Fibroblast of skin of left quadriceps (primary cell): ENCODE data around the gene MRAS.
"Not testable (repeated sequence)": the region's sequence is repeated elsewhere in the genome, so short reads cannot be mapped to it uniquely, and the experiment has no call there.

Experiments
- DNase-seq, 2 experiments: peaks; one replicate each; pipeline ENCODE4 v3.0.0-alpha.2; 2013; ENCODE audit warnings: low read depth in 2 of 2

Gene MRAS

GRCh38 chr3:138418601-138419206 is 70.3 kb downstream of the MRAS start:
- no peak for DNase-seq

GRCh38 chr3:138423316-138423715 is 74.9 kb downstream of the MRAS start:
- DNase-seq, result no peak

DNA sequence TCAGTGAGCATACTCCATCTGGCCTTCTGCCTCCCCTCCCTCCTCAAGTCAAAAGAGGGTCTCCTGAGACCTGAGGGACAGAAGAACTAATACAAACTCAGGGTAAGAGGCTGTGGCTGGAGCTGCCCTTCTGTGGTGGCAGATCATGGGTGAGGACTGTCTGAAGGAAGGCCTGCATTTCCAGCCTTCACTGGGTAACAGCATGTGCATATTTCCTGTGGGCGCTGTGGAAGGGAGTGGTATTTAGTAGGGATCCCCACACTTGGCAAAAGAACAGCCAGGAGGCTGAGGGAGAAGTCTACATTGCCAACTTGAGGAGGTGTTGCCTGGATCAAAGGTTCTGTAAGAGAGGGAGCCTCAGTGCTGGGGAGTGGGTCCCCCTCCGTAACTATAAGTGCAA is 75.9 kb downstream of the MRAS start:
- DNase-seq, result no peak

DNA sequence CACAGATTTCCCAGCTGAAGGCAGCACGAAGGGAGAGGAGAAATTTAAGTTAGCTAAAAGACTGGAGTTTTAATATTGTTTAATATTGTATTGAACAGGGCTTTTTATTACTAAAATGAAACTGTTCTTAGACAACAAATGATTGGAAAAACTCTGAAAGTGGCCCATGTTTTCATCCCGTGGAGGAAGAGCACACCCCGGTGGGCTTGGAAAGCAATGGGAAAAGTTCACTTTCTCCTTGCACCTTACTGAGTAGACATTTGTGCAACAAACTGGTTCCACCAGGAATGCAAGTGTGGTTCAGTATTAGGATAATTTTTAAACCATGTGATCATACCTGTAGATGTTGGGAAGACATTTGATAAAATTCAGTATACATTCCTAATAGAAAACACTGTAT is 77.8 kb downstream of the MRAS start:
- no peak for DNase-seq

DNA sequence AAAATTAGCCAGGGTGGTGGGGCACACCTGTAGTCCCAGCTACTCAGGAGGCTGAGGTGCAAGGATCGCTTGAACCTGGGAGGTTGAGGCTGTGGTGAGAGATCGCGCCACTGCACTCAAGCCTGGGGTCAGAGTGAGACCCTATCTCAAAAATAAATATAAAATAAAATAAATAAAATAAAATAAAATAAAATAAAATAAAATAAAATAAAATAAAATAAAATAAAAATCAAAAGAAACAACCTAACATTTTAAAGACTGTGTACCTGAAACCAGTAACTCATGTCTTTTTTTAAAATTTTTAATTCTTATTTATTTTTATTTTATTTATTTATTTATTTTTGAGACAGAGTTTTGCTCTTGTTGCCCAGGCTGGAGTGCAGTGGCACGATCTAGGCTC is 78.4 kb downstream of the MRAS start:
- DNase-seq, result not testable (repeated sequence)

DNA sequence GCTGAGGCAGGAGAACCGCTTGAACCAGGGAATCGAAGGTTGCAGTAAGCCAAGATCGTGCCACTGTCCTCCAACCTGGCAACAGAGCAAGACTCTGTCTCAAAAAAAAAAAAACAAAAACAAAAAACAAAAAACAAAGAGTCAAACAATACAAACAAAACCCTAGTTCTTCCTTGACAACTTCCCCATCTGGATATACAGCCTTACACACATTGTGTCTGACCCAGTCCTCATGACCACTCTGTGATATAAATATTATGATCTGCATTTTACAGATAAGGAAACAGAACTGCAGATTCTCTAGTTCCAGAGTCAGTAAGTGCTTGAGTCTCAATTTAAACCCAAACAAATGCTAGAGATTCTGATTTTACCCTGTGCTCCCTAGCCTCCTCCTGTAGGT is 81.3 kb downstream of the MRAS start:
- no peak for DNase-seq

DNA sequence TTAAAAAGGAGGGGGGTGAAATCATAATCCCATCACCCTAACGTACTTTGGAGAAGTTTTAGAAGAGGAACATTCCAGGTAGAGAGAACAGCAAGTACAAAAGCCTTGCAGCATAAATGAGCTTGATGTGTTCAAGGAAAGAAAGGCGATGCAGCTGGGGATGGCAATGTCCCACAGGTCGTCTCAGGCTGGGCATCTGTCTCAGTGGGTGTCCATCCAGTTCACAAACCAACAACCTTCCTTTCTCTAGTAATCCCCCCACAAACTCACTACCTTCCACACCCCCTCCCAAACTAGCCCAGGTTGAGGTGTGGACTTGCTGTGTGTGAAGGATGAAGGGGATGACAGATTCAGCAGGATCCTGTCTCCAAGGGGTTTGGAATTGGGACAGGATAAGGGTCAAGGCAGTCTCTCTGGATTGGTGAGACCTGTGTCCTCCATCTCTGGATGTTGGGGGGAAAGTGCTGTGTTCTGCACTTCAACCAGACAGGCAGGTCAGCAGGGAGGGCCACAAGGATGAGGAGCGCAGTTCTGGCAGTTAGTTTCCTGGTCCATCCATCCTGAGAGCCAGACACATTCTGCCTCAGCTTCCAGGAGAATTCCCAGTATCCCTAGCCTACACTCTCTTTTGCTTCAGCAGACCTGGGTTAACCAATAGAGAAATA is 84.3 kb downstream of the MRAS start:
- no peak for DNase-seq

- no peak for DNase-seq
Observed at GRCh38 chr3:138433892-138434275, 85.5 kb downstream of the MRAS start.

GRCh38 chr3:138434276-138434874 is 86.0 kb downstream of the MRAS start, which contains the start of gene ESYT3:
Gene ESYT3 (plus strand): TSS chr3:138434616. CDS start chr3:138434799, 183 bp downstream.
- no peak for DNase-seq

DNA sequence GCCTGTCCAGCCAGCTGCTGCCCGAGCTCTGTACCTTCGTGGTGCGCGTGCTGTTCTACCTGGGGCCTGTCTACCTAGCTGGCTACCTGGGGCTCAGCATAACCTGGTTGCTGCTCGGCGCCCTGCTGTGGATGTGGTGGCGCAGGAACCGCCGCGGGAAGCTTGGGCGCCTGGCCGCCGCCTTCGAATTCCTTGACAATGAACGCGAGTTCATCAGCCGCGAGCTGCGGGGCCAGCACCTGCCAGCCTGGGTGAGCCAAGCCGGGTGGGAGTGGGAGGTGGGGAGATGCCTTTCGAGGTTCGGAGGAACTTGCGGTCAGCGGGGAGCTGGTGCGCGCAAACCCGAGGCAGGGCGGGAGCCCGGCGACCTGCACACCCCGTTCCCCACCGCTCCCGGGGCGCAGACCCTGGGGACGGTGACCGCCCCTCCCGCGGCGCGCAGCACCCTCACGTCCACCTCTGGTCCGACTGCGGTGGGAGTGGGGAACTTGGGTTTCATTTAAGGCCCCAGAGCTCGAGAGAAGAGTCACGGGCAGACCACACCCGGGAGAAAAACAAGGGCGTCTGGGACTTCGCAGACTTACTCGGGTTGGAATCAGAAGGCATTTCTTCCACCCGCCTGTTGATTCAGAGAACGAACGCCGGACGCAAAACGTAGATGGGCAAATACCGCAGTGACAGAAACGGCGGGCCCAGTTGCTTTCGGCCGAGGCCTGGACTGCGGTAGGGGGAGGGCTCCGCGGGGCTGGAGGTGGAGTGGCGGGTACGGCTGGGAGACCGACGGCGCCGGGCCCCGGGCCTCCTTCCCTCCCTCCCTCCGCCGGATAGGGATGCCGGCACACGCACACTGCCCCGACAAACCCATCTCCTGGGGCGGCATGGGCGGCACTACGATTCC is 86.7 kb downstream of the MRAS start:
- no peak for DNase-seq

DNA sequence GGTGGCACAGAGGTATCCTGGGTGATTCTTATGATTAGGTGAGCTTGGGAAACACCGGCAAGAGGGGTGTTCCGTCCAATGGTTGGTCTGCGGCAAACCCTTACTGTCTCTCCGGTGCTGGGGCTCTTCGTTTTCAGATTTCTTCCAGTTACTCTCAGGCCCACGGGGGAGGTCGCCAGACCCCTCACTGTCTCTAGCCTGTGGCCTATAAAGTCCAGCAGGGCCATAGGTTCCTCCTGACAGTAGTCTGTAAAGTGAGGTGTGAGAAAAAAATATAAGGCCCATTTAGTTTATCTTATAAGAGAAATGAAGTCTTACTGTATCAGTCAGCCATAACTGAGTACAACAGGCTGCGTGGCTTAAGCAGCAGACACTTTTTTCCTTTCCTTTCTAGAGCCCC is 87.5 kb downstream of the MRAS start:
- DNase-seq, result no peak

DNA sequence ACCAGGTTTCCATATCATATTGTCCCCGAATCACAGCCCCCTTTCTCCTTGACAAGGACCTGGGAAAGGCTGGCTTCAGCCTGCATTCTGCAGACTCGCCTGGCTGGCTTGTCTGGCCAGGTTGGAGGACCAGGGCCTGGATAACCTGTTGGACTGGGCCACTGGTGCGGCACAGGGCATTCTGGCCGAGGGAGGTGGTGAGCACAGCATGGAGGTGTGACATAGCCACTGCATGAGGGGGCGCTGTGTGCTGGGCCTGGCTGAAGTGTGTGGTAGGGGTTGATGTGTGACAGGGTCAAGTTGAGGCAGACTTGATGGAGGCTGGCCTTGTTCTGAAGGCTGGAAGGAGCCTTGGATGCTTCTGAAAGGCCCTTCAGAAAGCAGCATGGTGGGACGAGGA is 88.9 kb downstream of the MRAS start:
- DNase-seq, result no peak

DNA sequence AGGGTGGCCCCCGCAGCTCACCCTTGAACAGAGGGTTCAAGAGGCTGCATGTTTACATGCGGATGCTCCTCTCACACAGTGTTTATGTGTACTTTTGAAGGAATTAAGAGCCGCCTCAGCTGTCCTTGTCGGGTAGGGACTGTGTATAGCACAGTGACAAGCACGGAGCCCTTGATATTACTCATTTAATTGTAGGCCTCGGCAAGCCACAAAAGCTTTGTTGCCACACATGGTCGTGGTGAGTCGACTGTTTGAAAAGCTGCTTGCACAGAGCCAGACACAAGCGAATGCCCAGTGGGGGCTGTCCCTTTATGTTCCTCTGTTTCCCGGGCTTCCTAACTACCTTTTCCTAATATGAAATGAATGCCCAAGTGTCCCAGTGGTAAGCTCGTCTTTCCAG is 90.5 kb downstream of the MRAS start:
- DNase-seq, result no peak

- DNase-seq, result no peak
Observed at GRCh38 chr3:138439646-138440045, 91.3 kb downstream of the MRAS start.

- no peak for DNase-seq
Observed at GRCh38 chr3:138440121-138440521, 91.7 kb downstream of the MRAS start.

- no peak for DNase-seq
Observed at GRCh38 chr3:138440596-138440995, 92.2 kb downstream of the MRAS start.

DNA sequence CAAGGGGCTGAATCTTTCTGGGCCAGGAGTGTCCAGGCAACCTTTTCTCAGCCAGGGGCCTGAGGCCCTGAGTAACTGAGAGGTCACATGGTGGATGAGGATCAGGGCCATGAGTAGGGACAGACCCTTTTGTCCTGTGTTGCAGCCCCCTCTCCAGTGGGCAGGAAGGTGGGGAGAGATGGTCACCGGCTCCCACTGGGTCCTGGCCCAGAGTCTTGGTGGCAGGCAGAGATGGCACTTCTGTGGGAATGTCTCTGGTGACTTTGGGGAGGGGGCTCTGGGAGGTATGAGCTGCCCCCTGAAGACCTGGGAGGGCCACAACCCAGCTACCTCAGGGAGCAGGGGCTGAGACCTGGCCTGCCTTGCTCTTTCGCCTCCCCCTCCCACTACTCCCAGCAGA is 92.9 kb downstream of the MRAS start:
- no peak for DNase-seq

DNA sequence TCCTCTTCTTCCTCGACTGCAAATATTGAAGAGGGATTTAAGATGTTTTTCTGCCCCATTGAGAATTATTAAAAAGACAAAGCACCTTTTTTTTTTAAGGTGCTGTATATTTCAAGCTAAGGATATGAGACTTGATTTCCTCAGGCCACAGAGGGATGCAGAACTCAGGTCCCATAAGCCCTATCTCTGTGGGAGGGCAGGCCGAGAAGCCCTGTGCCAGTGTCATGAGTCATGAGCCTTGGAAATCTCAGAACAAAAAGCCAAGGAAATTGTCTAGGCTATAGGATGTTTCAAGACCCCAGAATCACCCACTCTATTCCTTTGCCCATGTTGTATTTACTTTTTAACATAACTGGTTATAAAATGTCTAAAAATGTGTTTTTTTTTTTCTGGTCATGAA is 93.4 kb downstream of the MRAS start:
- DNase-seq, result no peak

GRCh38 chr3:138442433-138442832 is 94.1 kb downstream of the MRAS start:
- DNase-seq, result no peak

GRCh38 chr3:138443091-138443490 is 94.7 kb downstream of the MRAS start:
- DNase-seq, result no peak

GRCh38 chr3:138443521-138444503 is 95.4 kb downstream of the MRAS start:
- no peak for DNase-seq
